ENCODE data around the gene UQCRC1.

The UQCRC1 gene

GRCh38 chr3:48567090-48567489 lies 42.4 kb downstream of the UQCRC1 start:
- H3K27ac ChIP-seq (replicated peaks), result no peak overlapping the region
- H3K4me3 ChIP-seq (replicated peaks; ENCODE audit: insufficient read depth, low read length), result no peak overlapping the region
- TF ChIP-seq GABPA (IDR thresholded peaks at IDR 0.05; ENCODE audit: low read depth), result no peak
- TF ChIP-seq REST (IDR thresholded peaks at IDR 0.05; ENCODE audit: insufficient replicate concordance, low read depth), result no peak
- TF ChIP-seq POLR2AphosphoS5 (IDR thresholded peaks at IDR 0.05; ENCODE audit: low read depth), result no peak
- TF ChIP-seq CTCF (IDR thresholded peaks at IDR 0.05; ENCODE audit: insufficient read depth, low read length), result no peak
- TF ChIP-seq SPI1 (IDR thresholded peaks at IDR 0.05; ENCODE audit: borderline replicate concordance, low read depth), result no peak
- DNase-seq (ENCODE audit: low read depth in 1 of 2, low spot score in 1 of 2), result no peak
- no peaks in the 10 kb centered on the region for H3K27me3 ChIP-seq (ENCODE audit: insufficient read depth, poor library complexity, severe bottlenecking)

- no peaks in the 10 kb centered on the region for H3K27me3 ChIP-seq (ENCODE audit: insufficient read depth, poor library complexity, severe bottlenecking)
- no peak for DNase-seq (ENCODE audit: low read depth in 1 of 2, low spot score in 1 of 2)
- no peak overlapping the region for H3K27ac ChIP-seq (replicated peaks)
- H3K4me3 ChIP-seq (replicated peaks; ENCODE audit: insufficient read depth, low read length), result no peak overlapping the region
- no peak for TF ChIP-seq REST (IDR thresholded peaks at IDR 0.05; ENCODE audit: insufficient replicate concordance, low read depth)
- no peak for TF ChIP-seq POLR2AphosphoS5 (IDR thresholded peaks at IDR 0.05; ENCODE audit: low read depth)
- TF ChIP-seq SPI1 (IDR thresholded peaks at IDR 0.05; ENCODE audit: borderline replicate concordance, low read depth), result no peak
Observed at GRCh38 chr3:48566401-48566760, 43.1 kb downstream of the UQCRC1 start.

GRCh38 chr3:48565591-48566400 lies 43.6 kb downstream of the UQCRC1 start:
- Histone ChIP-seq H3K27me3 (ENCODE audit: insufficient read depth, poor library complexity, severe bottlenecking) (no peaks in the 10 kb centered on the region), H3K4me3 (replicated peaks; ENCODE audit: insufficient read depth, low read length) (no peak overlapping the region), H3K27ac (replicated peaks) (no peak overlapping the region)
- peak; percentile 47 to 68 for DNase-seq (ENCODE audit: low read depth in 1 of 2, low spot score in 1 of 2)
- TF ChIP-seq REST (IDR thresholded peaks at IDR 0.05; ENCODE audit: insufficient replicate concordance, low read depth), result no peak
- TF ChIP-seq SPI1 (IDR thresholded peaks at IDR 0.05; ENCODE audit: borderline replicate concordance, low read depth), result no peak
- TF ChIP-seq CTCF (IDR thresholded peaks at IDR 0.05; ENCODE audit: insufficient read depth, low read length), result no peak
- no peak for TF ChIP-seq POLR2AphosphoS5 (IDR thresholded peaks at IDR 0.05; ENCODE audit: low read depth)
- TF ChIP-seq GABPA (IDR thresholded peaks at IDR 0.05; ENCODE audit: low read depth), result no peak
